ENCODE data around the gene KAT14. TPM values are rescaled to one million over a fixed set of nuclear protein-coding genes. Genes with fewer than 3 reads are reported as not detected.
"Not testable (repeated sequence)": the region's sequence is repeated elsewhere in the genome, so short reads cannot be mapped to it uniquely, and the experiment has no call there.

KAT14 gene
- polyA plus RNA-seq, 1 donor from 2014 or later, result 19.4 TPM

- no peak overlapping the region for H3K4me3 Mint-ChIP-seq
- peaks cover 5% of the 10 kb centered on the region for H3K27me3 Mint-ChIP-seq
- H3K36me3 Mint-ChIP-seq, result no peaks in the 10 kb centered on the region
- no peaks in the 10 kb centered on the region for H3K9me3 Mint-ChIP-seq
- no peak overlapping the region for H3K27ac Mint-ChIP-seq
- no peaks in the 10 kb centered on the region for H3K4me1 Mint-ChIP-seq
Measured at GRCh38 chr20:18224968-18225568, 87.4 kb downstream of the KAT14 start.

GRCh38 chr20:18225632-18226031 is 88.0 kb downstream of the KAT14 start:
- no peaks in the 10 kb centered on the region for H3K36me3 Mint-ChIP-seq

GRCh38 chr20:18226741-18227140 is 89.1 kb downstream of the KAT14 start:
- H3K4me3 Mint-ChIP-seq, H3K4me1 Mint-ChIP-seq, H3K27ac Mint-ChIP-seq, H3K27me3 Mint-ChIP-seq, H3K36me3 Mint-ChIP-seq, H3K9me3 Mint-ChIP-seq: not testable (repeated sequence)

More at GRCh38 chr20:18225632-18226031, 88.0 kb downstream of the KAT14 start:
- Mint-ChIP-seq H3K9me3 (no peaks in the 10 kb centered on the region), H3K27me3 (peaks cover 4% of the 10 kb centered on the region), H3K4me3 (no peak overlapping the region), H3K27ac (no peak overlapping the region), H3K4me1 (no peaks in the 10 kb centered on the region)

GRCh38 chr20:18233408-18233943 is 95.8 kb downstream of the KAT14 start:
- Mint-ChIP-seq H3K4me1 (no peaks in the 10 kb centered on the region), H3K27ac (no peak overlapping the region), H3K36me3 (no peaks in the 10 kb centered on the region), H3K9me3 (peaks cover 0 to 8% (median 4%) of the 10 kb centered on the region in 3 donors), H3K4me3 (no peak overlapping the region), H3K27me3 (peaks cover 4% of the 10 kb centered on the region)

Other genes starting within 250 kb of the KAT14 start
- gene SNX5, start 169.1 kb upstream of the KAT14 start, polyA plus RNA-seq, result 103 TPM
- gene MGME1, start 168.8 kb upstream of the KAT14 start, polyA plus RNA-seq, result 29.2 TPM
- gene OVOL2, start 79.9 kb upstream of the KAT14 start, polyA plus RNA-seq, result not detected
- gene PET117, start within 50 bp of the KAT14 start, polyA plus RNA-seq, result 24.3 TPM
- gene ZNF133, start 150.7 kb downstream of the KAT14 start, polyA plus RNA-seq, result 9.0 TPM

Data from IgD-negative memory B cell (primary cell).